ENCODE results near the gene PDE4B. TPM values are rescaled to one million over a fixed set of nuclear protein-coding genes. Genes with fewer than 3 reads are reported as not detected.

The PDE4B gene
- total and polyA plus RNA-seq, 2 donors from 2014 or later = 2.0 to 8.7 TPM

DNA sequence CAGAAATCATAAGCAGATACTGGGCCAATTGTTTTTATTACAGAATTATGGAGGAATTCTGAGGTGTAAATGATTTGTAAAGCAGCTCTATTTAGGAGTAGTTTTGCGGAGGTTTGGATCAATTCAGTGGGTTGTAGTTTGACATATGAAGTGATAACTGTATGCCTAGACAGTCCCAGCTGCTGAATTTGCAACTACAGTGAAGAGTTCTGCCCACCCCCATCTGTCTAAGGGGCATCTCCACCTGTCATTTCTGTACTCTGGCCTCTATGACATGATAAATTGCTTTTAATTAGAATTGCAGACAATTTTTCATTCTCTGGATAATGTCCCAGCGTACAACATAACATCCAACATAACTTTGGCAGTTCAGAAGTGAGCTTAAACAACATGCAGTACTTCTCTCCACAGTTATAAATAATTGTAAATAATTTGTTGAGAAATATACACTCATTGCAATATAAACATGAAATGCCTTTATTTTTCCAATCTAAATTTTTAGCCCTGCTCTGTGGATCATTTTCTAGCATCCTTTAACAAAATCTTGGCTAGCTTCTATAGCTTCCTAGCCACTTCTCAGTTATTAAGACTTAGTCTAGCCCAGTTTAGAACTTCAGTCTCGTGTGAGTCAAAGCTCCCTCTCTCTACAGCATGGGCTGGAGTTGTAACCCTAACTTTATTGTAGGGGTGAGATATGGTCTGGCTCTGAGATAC, 52.3 kb downstream of the PDE4B start:
- FAIRE-seq = no peak
- intact Hi-C loops (cut with DNase I) = no loop called here

DNA sequence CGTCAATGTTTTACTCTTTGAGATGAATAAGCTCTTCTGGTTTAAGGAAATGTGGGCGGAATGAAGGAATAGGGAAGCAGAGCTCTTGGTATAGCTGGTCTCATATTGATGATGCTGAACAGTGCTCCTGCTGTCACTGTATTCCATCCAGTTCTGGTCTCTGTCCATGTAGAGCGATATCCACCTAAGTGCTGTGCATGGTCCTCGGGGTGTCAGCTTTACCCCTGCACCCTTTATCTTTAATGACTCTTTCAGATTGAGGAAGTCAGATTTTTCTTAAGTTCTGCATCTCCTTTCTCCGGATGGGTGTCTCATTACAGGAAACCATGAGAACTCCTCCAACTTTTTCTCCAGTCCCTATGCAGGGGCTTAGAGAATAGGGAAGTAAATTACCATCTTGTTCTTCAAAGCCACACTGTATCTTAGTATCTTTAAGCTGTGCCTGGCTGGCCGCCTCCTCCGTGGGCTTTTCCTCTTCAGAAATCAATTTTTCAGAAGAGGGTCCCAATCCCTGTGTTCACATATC, 52.9 kb downstream of the PDE4B start:
- TF ChIP-seq, protein P1, sequence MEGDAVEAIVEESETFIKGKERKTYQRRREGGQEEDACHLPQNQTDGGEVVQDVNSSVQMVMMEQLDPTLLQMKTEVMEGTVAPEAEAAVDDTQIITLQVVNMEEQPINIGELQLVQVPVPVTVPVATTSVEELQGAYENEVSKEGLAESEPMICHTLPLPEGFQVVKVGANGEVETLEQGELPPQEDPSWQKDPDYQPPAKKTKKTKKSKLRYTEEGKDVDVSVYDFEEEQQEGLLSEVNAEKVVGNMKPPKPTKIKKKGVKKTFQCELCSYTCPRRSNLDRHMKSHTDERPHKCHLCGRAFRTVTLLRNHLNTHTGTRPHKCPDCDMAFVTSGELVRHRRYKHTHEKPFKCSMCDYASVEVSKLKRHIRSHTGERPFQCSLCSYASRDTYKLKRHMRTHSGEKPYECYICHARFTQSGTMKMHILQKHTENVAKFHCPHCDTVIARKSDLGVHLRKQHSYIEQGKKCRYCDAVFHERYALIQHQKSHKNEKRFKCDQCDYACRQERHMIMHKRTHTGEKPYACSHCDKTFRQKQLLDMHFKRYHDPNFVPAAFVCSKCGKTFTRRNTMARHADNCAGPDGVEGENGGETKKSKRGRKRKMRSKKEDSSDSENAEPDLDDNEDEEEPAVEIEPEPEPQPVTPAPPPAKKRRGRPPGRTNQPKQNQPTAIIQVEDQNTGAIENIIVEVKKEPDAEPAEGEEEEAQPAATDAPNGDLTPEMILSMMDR (IDR thresholded peaks at IDR 0.05; ENCODE audit: borderline replicate concordance, extremely low read depth, insufficient read depth) = no peak
- Histone ChIP-seq H3K27ac (ENCODE audit: low read depth in 2 of 2, low read length in 2 of 2) (no peak overlapping the region), H3K4me1 (ENCODE audit: control insufficient read depth in 2 of 3, insufficient read depth in 2 of 3, low read depth in 1 of 3, low read length in 3 of 3) (no peaks in the 10 kb centered on the region), H3K27me3 (ENCODE audit: control insufficient read depth, insufficient read depth, low read length) (no peaks in the 10 kb centered on the region), H3K9ac (ENCODE audit: low read length in 3 of 3) (no peak overlapping the region), H3K4me3 (ENCODE audit: low read length in 3 of 3) (no peak overlapping the region), H3K36me3 (ENCODE audit: control insufficient read depth in 2 of 3, insufficient read depth in 3 of 3, low read length in 3 of 3) (no peaks in the 10 kb centered on the region), H3K9me3 (ENCODE audit: control insufficient read depth in 2 of 3, insufficient read depth in 1 of 3, low read length in 3 of 3) (peaks cover 0 to 9% (median 0%) of the 10 kb centered on the region in 3 donors)
- intact Hi-C loops (cut with DNase I) = no loop called here
- FAIRE-seq (no peak), DNase-seq (no peak)

More for the DNA sequence above, 52.3 kb downstream of the PDE4B start:
- Histone ChIP-seq H3K27ac (ENCODE audit: low read depth in 2 of 2, low read length in 2 of 2) (no peak overlapping the region), H3K9ac (ENCODE audit: low read length in 3 of 3) (no peak overlapping the region), H3K27me3 (ENCODE audit: control insufficient read depth, insufficient read depth, low read length) (no peaks in the 10 kb centered on the region), H3K9me3 (ENCODE audit: control insufficient read depth in 2 of 3, insufficient read depth in 1 of 3, low read length in 3 of 3) (peaks cover 0 to 9% (median 0%) of the 10 kb centered on the region in 3 donors), H3K4me1 (ENCODE audit: control insufficient read depth in 2 of 3, insufficient read depth in 2 of 3, low read depth in 1 of 3, low read length in 3 of 3) (no peaks in the 10 kb centered on the region), H3K36me3 (ENCODE audit: control insufficient read depth in 2 of 3, insufficient read depth in 3 of 3, low read length in 3 of 3) (no peaks in the 10 kb centered on the region), H3K4me3 (ENCODE audit: low read length in 3 of 3) (no peak overlapping the region)
- TF ChIP-seq, protein P1 (IDR thresholded peaks at IDR 0.05; ENCODE audit: borderline replicate concordance, extremely low read depth, insufficient read depth) = no peak
- no peak for DNase-seq

DNA sequence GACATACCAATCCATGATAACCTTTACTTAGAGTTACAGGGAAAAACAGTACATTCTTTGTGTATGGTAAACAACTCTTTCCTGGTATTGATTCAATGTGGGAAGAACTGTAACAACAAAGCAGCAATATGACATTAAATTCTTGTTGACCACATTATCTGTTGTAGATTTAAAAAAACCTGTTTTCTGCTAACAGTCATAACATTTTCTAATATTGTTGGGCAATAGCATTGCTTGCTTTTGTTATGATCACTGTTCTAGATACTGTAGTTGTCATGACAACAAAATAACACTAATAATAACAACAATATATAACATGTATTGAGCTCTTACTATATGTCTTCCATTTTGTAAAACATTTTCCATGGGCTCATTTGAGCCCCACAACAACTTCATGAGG, 54.2 kb downstream of the PDE4B start:
- TF ChIP-seq, protein P1 (IDR thresholded peaks at IDR 0.05; ENCODE audit: borderline replicate concordance, extremely low read depth, insufficient read depth) = no peak
- no peak for FAIRE-seq
- Histone ChIP-seq H3K36me3 (ENCODE audit: control insufficient read depth in 2 of 3, insufficient read depth in 3 of 3, low read length in 3 of 3) (no peaks in the 10 kb centered on the region), H3K27me3 (ENCODE audit: control insufficient read depth, insufficient read depth, low read length) (no peaks in the 10 kb centered on the region), H3K4me3 (ENCODE audit: low read length in 3 of 3) (no peak overlapping the region), H3K4me1 (ENCODE audit: control insufficient read depth in 2 of 3, insufficient read depth in 2 of 3, low read depth in 1 of 3, low read length in 3 of 3) (no peaks in the 10 kb centered on the region), H3K9me3 (ENCODE audit: control insufficient read depth in 2 of 3, insufficient read depth in 1 of 3, low read length in 3 of 3) (peaks cover 0 to 9% (median 0%) of the 10 kb centered on the region in 3 donors), H3K27ac (ENCODE audit: low read depth in 2 of 2, low read length in 2 of 2) (no peak overlapping the region), H3K9ac (ENCODE audit: low read length in 3 of 3) (no peak overlapping the region)
- intact Hi-C loops (cut with DNase I) = no loop called here
- DNase-seq = no peak

Data from kidney (tissue), 14 donors.